SHP77 treated with DMSO at 0.1 percent for 48 hours (cell line): Measurements from ENCODE around the gene MS4A1.
"Not testable (repeated sequence)": the region's sequence is repeated elsewhere in the genome, so short reads cannot be mapped to it uniquely, and the experiment has no call there.

Experiments
- DNase-seq: peaks from one replicate; lab custom pipeline; 2025; lab: John Stamatoyannopoulos, UW

The MS4A1 gene

GRCh38 chr11:60455531-60456042, at the start of gene MS4A1:
MS4A1 (plus strand) TSS chr11:60455847; CDS start chr11:60462375, 6,528 bp downstream.
- DNase-seq = no peak

- no peak for DNase-seq
These were observed 35.6 kb upstream of the MS4A1 start for GRCh38 chr11:60420015-60420414.

GRCh38 chr11:60422609-60423008, 33.0 kb upstream of the MS4A1 start:
- DNase-seq = no peak

- DNase-seq = peak; percentile 67
These were observed 27.1 kb upstream of the MS4A1 start for GRCh38 chr11:60428517-60428916.

GRCh38 chr11:60429272-60429671, 26.4 kb upstream of the MS4A1 start, which contains the start of gene MS4A5:
MS4A5 (plus strand) TSS chr11:60429572; CDS start chr11:60429675, 103 bp downstream.
- DNase-seq = no peak

GRCh38 chr11:60431251-60431650, 24.4 kb upstream of the MS4A1 start:
- DNase-seq = no peak

- DNase-seq = no peak
These were observed 22.2 kb upstream of the MS4A1 start for GRCh38 chr11:60433401-60433800.

- DNase-seq = no peak
These were observed 8.6 kb upstream of the MS4A1 start for GRCh38 chr11:60447070-60447469.

- no peak for DNase-seq
These were observed 7.8 kb upstream of the MS4A1 start for GRCh38 chr11:60447846-60448245.

- not testable (repeated sequence) for DNase-seq
These were observed 4.5 kb upstream of the MS4A1 start for GRCh38 chr11:60451185-60451584.

GRCh38 chr11:60454212-60454611, 1.4 kb upstream of the MS4A1 start:
- no peak for DNase-seq

- no peak for DNase-seq
These were observed 1.9 kb downstream of the MS4A1 start for GRCh38 chr11:60457576-60457975.

- no peak for DNase-seq
These were observed 3.7 kb downstream of the MS4A1 start for GRCh38 chr11:60459345-60459744.

GRCh38 chr11:60468829-60469228, 13.2 kb downstream of the MS4A1 start:
- no peak for DNase-seq

- DNase-seq = no peak
These were observed 14.1 kb downstream of the MS4A1 start for GRCh38 chr11:60469723-60470122.

GRCh38 chr11:60477035-60477445, 21.4 kb downstream of the MS4A1 start:
- DNase-seq = no peak

- no peak for DNase-seq
These were observed 26.7 kb downstream of the MS4A1 start for GRCh38 chr11:60482361-60482760.

- no peak for DNase-seq
These were observed 30.3 kb downstream of the MS4A1 start for GRCh38 chr11:60485987-60486386.

- no peak for DNase-seq
These were observed 36.9 kb downstream of the MS4A1 start, which contains the start of gene MS4A12 for GRCh38 chr11:60492488-60493009. MS4A12 (plus strand) TSS chr11:60492778; CDS start chr11:60497319, 4,541 bp downstream.

- no peak for DNase-seq
These were observed 37.8 kb downstream of the MS4A1 start for GRCh38 chr11:60493454-60493853.

- DNase-seq = no peak
These were observed 42.8 kb downstream of the MS4A1 start for GRCh38 chr11:60498399-60498798.

GRCh38 chr11:60498853-60499252, 43.2 kb downstream of the MS4A1 start:
- no peak for DNase-seq

GRCh38 chr11:60500276-60500910, 44.7 kb downstream of the MS4A1 start:
- DNase-seq = no peak
